Panc1 (cell line): ENCODE data around the gene MYH13. TPM values are rescaled to one million over a fixed set of nuclear protein-coding genes. Genes with fewer than 3 reads are reported as not detected.

Source experiments
- ATAC-seq: fragments of 200-7000 bp; cut with Tn5 transposase; 2 replicates; pipeline ENCODE4 v1.9.1; 2020; ENCODE audit warnings: mild to moderate bottlenecking, moderate library complexity
- BruUV-seq: library from RNA; stranded (reverse); fragments of 400-500 nt; replicated peaks from 2 replicates; lab custom pipeline; 2021; lab: Mats Ljungman, UMichigan
- CTCF ChIA-PET: fragments of 300-600 bp; sonication (Branson Sonifier 250); formaldehyde crosslinking; loops from one replicate; lab custom pipeline; 2022; ENCODE audit warnings: antibody characterized with exemption; lab: Charles Lee
- POLR2A ChIA-PET: fragments of 300-600 bp; sonication (Branson Sonifier 250); formaldehyde crosslinking; loops from one replicate; lab custom pipeline; 2022; ENCODE audit warnings: antibody characterized with exemption; lab: Charles Lee
- DNase-seq: peaks from one replicate; pipeline ENCODE4 v3.0.0-alpha.2; 2010; ENCODE audit warnings: low read depth, low spot score
- H3K27ac ChIP-seq: 2 replicates; pipeline ENCODE4 v1.5.1; 2011; ENCODE audit warnings: mild to moderate bottlenecking, low read length, inconsistent platforms
- H3K27me3 ChIP-seq: fragments of 200-500 bp; sonication (Bioruptor generic); 2 replicates; pipeline ENCODE4 v1.6.0; 2014; ENCODE audit warnings: low read length, inconsistent platforms; ENCODE audit not compliant: control insufficient read depth, insufficient read depth
- H3K36me3 ChIP-seq: fragments of 200-500 bp; sonication (Bioruptor generic); 2 replicates; pipeline ENCODE4 v1.5.1; 2014; ENCODE audit warnings: inconsistent platforms, mild to moderate bottlenecking, low read length, moderate library complexity; ENCODE audit not compliant: control insufficient read depth, insufficient read depth
- H3K4me1 ChIP-seq: 2 replicates; pipeline ENCODE4 v1.5.1; 2011; ENCODE audit warnings: inconsistent platforms, mild to moderate bottlenecking, low read length, moderate library complexity; ENCODE audit not compliant: control insufficient read depth, insufficient read depth
- H3K4me3 ChIP-seq, 2 experiments: 2 replicates each; pipeline ENCODE4 v1.5.1; 2011 to 2012; ENCODE audit warnings: low read depth in 2 of 2, low read length in 2 of 2, mild to moderate bottlenecking in 2 of 2, inconsistent platforms in 1 of 2, moderate library complexity in 1 of 2
- H3K9me3 ChIP-seq: fragments of 200-500 bp; sonication (Bioruptor generic); 2 replicates; pipeline ENCODE4 v1.5.1; 2014; ENCODE audit warnings: low read depth, mild to moderate bottlenecking, inconsistent platforms, low read length, moderate library complexity; ENCODE audit not compliant: control insufficient read depth, insufficient read depth
- POLR2AphosphoS5 ChIP-seq: IDR thresholded peaks from 2 replicates; pipeline ENCODE4 v1.6.1; 2012; ENCODE audit warnings: mild to moderate bottlenecking, low read depth, low read length, moderate library complexity
- SIN3A ChIP-seq: IDR thresholded peaks from 2 replicates; pipeline ENCODE4 v1.6.1; 2012; ENCODE audit warnings: low read depth, mild to moderate bottlenecking, low read length, moderate library complexity, borderline replicate concordance; ENCODE audit not compliant: insufficient read depth
- TCF7L2 ChIP-seq: IDR thresholded peaks from 2 replicates; pipeline ENCODE4 v1.6.1; 2011; ENCODE audit warnings: mild to moderate bottlenecking, low read depth, low read length, inconsistent platforms
- in situ Hi-C: cut with HindIII; loops from 2 replicates; pipeline ENCODE4 v1.10.0; 2016; ENCODE audit warnings: low sequenced_read_pairs, low pct_unique_long_range_greater_than_20kb
- intact Hi-C: fragments of 100-400 bp; cut with micrococcal nuclease; formaldehyde crosslinking; loops from one replicate; pipeline ENCODE4 v1.10.0; 2022; ENCODE audit not compliant: unreplicated experiment
- total RNA-seq: library from RNA; stranded (reverse); gene quantifications from one replicate; pipeline ENCODE4 v1.2.1, GENCODE V29; 2021; ENCODE audit not compliant: unreplicated experiment
- TF ChIP-seq, protein P1 (sequence below): fragments of 450-650 bp; IDR thresholded peaks from 2 replicates; pipeline ENCODE4 v1.5.1; 2017; ENCODE audit warnings: mild to moderate bottlenecking
- TF ChIP-seq, protein P2 (sequence below), 2 experiments: IDR thresholded peaks; 2 replicates each; pipeline ENCODE4 v1.6.1; 2011 to 2012; ENCODE audit warnings: low read depth in 2 of 2, control low read depth in 1 of 2, low read length in 1 of 2, mild to moderate bottlenecking in 1 of 2, moderate library complexity in 1 of 2; ENCODE audit not compliant: insufficient read depth in 1 of 2

The MYH13 gene
- total RNA-seq, 1 experiment from 2014 or later = not detected

DNA sequence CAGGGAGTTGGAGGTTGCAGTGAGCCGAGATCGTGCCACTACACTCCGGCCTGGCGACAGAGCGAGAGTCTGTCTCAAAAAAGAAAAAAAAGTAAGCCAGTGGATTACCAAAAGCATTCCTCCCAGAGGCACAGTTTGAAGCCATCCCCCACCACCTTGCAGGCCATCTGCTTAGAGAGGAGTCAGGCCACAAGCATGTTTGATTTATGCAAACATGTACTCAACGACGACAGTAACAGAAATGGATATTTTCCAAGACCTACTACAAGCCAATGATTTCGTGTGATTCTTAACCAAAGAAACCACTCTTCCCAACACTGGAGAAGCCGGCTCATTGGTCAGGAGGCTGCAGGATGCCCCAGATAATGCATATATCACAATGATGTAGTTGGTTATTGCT lies 34.8 kb downstream of the MYH13 start:
- intact Hi-C loops = no loop called here
- no peaks in the 10 kb centered on the region for H3K9me3 ChIP-seq
- POLR2A ChIA-PET = no interaction called here
- no peaks in the 10 kb centered on the region for H3K36me3 ChIP-seq
- H3K27me3 ChIP-seq = no peaks in the 10 kb centered on the region
- no peak for DNase-seq
- CTCF ChIA-PET = no interaction called here
- TF ChIP-seq POLR2AphosphoS5 (no peak), SIN3A (no peak), TCF7L2 (no peak)
- TF ChIP-seq, protein P1, sequence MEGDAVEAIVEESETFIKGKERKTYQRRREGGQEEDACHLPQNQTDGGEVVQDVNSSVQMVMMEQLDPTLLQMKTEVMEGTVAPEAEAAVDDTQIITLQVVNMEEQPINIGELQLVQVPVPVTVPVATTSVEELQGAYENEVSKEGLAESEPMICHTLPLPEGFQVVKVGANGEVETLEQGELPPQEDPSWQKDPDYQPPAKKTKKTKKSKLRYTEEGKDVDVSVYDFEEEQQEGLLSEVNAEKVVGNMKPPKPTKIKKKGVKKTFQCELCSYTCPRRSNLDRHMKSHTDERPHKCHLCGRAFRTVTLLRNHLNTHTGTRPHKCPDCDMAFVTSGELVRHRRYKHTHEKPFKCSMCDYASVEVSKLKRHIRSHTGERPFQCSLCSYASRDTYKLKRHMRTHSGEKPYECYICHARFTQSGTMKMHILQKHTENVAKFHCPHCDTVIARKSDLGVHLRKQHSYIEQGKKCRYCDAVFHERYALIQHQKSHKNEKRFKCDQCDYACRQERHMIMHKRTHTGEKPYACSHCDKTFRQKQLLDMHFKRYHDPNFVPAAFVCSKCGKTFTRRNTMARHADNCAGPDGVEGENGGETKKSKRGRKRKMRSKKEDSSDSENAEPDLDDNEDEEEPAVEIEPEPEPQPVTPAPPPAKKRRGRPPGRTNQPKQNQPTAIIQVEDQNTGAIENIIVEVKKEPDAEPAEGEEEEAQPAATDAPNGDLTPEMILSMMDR = no peak
- TF ChIP-seq, protein P2, sequence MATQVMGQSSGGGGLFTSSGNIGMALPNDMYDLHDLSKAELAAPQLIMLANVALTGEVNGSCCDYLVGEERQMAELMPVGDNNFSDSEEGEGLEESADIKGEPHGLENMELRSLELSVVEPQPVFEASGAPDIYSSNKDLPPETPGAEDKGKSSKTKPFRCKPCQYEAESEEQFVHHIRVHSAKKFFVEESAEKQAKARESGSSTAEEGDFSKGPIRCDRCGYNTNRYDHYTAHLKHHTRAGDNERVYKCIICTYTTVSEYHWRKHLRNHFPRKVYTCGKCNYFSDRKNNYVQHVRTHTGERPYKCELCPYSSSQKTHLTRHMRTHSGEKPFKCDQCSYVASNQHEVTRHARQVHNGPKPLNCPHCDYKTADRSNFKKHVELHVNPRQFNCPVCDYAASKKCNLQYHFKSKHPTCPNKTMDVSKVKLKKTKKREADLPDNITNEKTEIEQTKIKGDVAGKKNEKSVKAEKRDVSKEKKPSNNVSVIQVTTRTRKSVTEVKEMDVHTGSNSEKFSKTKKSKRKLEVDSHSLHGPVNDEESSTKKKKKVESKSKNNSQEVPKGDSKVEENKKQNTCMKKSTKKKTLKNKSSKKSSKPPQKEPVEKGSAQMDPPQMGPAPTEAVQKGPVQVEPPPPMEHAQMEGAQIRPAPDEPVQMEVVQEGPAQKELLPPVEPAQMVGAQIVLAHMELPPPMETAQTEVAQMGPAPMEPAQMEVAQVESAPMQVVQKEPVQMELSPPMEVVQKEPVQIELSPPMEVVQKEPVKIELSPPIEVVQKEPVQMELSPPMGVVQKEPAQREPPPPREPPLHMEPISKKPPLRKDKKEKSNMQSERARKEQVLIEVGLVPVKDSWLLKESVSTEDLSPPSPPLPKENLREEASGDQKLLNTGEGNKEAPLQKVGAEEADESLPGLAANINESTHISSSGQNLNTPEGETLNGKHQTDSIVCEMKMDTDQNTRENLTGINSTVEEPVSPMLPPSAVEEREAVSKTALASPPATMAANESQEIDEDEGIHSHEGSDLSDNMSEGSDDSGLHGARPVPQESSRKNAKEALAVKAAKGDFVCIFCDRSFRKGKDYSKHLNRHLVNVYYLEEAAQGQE (IDR thresholded peaks at IDR 0.05; ENCODE audit: insufficient read depth in 1 of 2, low read depth in 2 of 2, low read length in 1 of 2) = no peak
- no TSS peak for BruUV-seq
- ATAC-seq = no peak
- H3K27ac ChIP-seq = no peak overlapping the region
- in situ Hi-C loops = no loop called here
- no peak overlapping the region for H3K4me3 ChIP-seq
- no peaks in the 10 kb centered on the region for H3K4me1 ChIP-seq

DNA sequence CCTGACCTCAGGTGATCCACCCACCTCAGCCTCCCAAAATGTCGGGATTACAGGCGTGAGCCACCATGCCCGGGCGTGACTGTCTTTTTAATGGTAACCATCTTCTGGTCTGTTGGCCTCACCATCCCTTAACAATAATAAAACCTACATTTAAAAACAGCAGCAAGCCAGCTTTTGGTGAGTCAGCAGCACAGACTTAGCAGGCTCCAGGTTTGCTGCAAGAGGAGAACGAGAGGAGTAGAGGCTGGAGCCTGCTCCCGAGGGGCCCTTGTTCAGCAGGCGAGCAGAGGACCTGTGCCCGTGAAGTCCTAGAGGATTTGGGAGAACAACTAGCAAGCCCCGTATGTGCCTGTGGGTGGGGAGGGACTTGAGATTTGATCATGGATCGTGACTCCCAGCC lies 35.7 kb downstream of the MYH13 start:
- Histone ChIP-seq H3K36me3 (no peaks in the 10 kb centered on the region), H3K4me3 (no peak overlapping the region), H3K27me3 (no peaks in the 10 kb centered on the region), H3K27ac (no peak overlapping the region), H3K9me3 (no peaks in the 10 kb centered on the region), H3K4me1 (no peaks in the 10 kb centered on the region)
- intact Hi-C loops (no loop called here), in situ Hi-C loops (no loop called here)
- DNase-seq (no peak), ATAC-seq (no peak)
- no TSS peak for BruUV-seq
- CTCF ChIA-PET = no interaction called here
- TF ChIP-seq, protein P1 = no peak
- TF ChIP-seq SIN3A (no peak), TCF7L2 (no peak)
- POLR2A ChIA-PET = no interaction called here
